ENCODE measurements around the gene PDSS2. TPM values are rescaled to one million over a fixed set of nuclear protein-coding genes. Genes with fewer than 3 reads are reported as not detected.

The PDSS2 gene
- total and polyA plus RNA-seq, 9 of the 15 experiments (the other 6 are each of a cell fraction or from before 2014, with no cell fraction given) = 5.8 to 21.1 (median 12.0) TPM

GRCh38 chr6:107459283-107460082 is at the start of gene PDSS2 (continued):
- TF ChIP-seq PRDM10 (IDR thresholded peaks at IDR 0.05; ENCODE audit: partially characterized antibody) (peak; percentile 33), ESRRA (IDR thresholded peaks at IDR 0.05; ENCODE audit: borderline replicate concordance, low read depth) (peak; percentile 88), CBFA2T3 (IDR thresholded peaks at IDR 0.05) (no peak), ZNF431 (CRISPR knock-in tag; IDR thresholded peaks at IDR 0.05) (peak; percentile 37; the same call in 1 of the 2 replicates), HDAC1 (IDR thresholded peaks at IDR 0.05) (peak in 1 of 2 experiments; percentile 43; a peak in 2 of 4 replicates), GABPA (tag; conservative IDR thresholded peaks at IDR 0.05; ENCODE audit: low read depth) (peak; percentile 56; the same call in 1 of the 2 replicates), EP300 (IDR thresholded peaks at IDR 0.05; ENCODE audit: low read length) (0 out of 2 replicates have a peak, but pooled peaks have one; percentile 23), BRD4 (IDR thresholded peaks at IDR 0.05) (peak; percentile 64; the same call in 1 of the 2 replicates), SMARCA4 (IDR thresholded peaks at IDR 0.05) (no peak), ZNF589 (CRISPR knock-in tag; IDR thresholded peaks at IDR 0.05; ENCODE audit: low read depth) (no peak), ZNF785 (CRISPR knock-in tag; IDR thresholded peaks at IDR 0.05) (no peak), TRIM28 (IDR thresholded peaks at IDR 0.05) (peak; percentile 70), CBX5 (IDR thresholded peaks at IDR 0.05; ENCODE audit: borderline replicate concordance, low read depth) (0 out of 2 replicates have a peak, but pooled peaks have one; percentile 37), E4F1 (CRISPR knock-in tag; IDR thresholded peaks at IDR 0.05; ENCODE audit: borderline replicate concordance) (peak; percentile 98), TAF9B (IDR thresholded peaks at IDR 0.05; ENCODE audit: partially characterized antibody) (peak; percentile 84), ZNF41 (CRISPR knock-in tag; conservative IDR thresholded peaks at IDR 0.05) (no peak), ZNF436 (CRISPR knock-in tag; IDR thresholded peaks at IDR 0.05) (no peak), ZNF140 (CRISPR knock-in tag; IDR thresholded peaks at IDR 0.05) (no peak), SMARCC2 (IDR thresholded peaks at IDR 0.05; ENCODE audit: low read depth) (peak; percentile 7; the same call in 1 of the 2 replicates), CREM (IDR thresholded peaks at IDR 0.05; ENCODE audit: low read depth) (peak; percentile 50; the same call in 1 of the 2 replicates), MCM2 (IDR thresholded peaks at IDR 0.05; ENCODE audit: low read depth) (no peak), TAL1 (IDR thresholded peaks at IDR 0.05) (no peak), KLF1 (tag; IDR thresholded peaks at IDR 0.05) (peak; percentile 61; the same call in 1 of the 2 replicates), RAD21 (CRISPR knock-in tag; conservative IDR thresholded peaks at IDR 0.05 in 1 of 2, IDR thresholded peaks at IDR 0.05 in 1 of 2) (peak; percentile 42 to 50)
